ENCODE measurements around the gene IFNA21.

DNA sequence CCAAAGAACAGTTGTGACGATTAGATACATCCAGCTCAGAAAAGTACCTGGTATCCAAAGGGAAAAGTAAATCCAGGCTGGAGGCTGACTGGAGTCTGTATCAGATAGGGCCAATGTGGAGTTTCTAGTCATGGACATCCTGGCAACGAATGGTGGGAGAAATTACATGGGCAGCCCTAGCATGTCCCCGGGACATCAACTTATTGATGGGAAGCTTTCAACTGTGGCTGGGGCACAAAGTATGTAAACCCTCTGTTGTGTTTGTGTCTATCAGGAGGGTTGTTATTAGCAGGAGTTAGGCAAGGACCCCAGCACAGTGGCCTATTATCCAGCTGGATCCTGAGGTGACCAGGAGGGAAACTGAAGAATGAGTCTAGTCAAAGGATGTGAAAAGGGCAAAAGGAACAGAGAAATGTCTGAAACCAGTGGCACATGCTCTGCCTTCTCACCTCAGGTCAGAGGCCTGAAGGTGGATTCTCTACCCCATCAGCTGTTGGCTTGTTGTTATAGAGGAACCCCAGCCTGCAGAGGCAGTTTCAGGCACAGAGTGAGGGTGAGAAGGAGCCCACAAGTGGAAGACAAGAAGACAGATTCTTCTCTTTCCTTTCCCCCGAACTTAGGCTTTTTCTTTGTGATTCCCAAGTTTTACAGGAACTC lies 44.7 kb downstream of the IFNA21 start:
- no peak for TF ChIP-seq CTCF (conservative IDR thresholded peaks at IDR 0.05; ENCODE audit: low read depth, low read length)
- no peak for TF ChIP-seq EZH2 (IDR thresholded peaks at IDR 0.05; ENCODE audit: borderline replicate concordance, low read depth, low read length, poor library complexity, severe bottlenecking)
